ENCODE data around the gene NUF2.
"Not testable (repeated sequence)": the region's sequence is repeated elsewhere in the genome, so short reads cannot be mapped to it uniquely, and the experiment has no call there.

Gene NUF2

GRCh38 chr1:163331116-163331515, 9.4 kb downstream of the NUF2 start:
- no peak for DNase-seq

- no peak for DNase-seq
Measured at GRCh38 chr1:163335216-163335615, 13.5 kb downstream of the NUF2 start.

- DNase-seq = no peak
Measured at GRCh38 chr1:163337631-163338030, 15.9 kb downstream of the NUF2 start.

GRCh38 chr1:163346326-163346870, 24.6 kb downstream of the NUF2 start:
- no peak for DNase-seq

GRCh38 chr1:163347106-163347505, 25.4 kb downstream of the NUF2 start:
- no peak for DNase-seq

GRCh38 chr1:163351912-163352311, 30.2 kb downstream of the NUF2 start:
- no peak for DNase-seq

- no peak for DNase-seq
Measured at GRCh38 chr1:163357378-163357777, 35.6 kb downstream of the NUF2 start.

- not testable (repeated sequence) for DNase-seq
Measured at GRCh38 chr1:163358172-163358571, 36.4 kb downstream of the NUF2 start.

GRCh38 chr1:163361123-163361934, 39.6 kb downstream of the NUF2 start:
- peak in 4 of 56 donors; percentile 1 to 6 (median 2) for DNase-seq

- DNase-seq = no peak
Measured at GRCh38 chr1:163365186-163365585, 43.4 kb downstream of the NUF2 start.

GRCh38 chr1:163366555-163366954, 44.8 kb downstream of the NUF2 start:
- DNase-seq = no peak

GRCh38 chr1:163367721-163368120, 46.0 kb downstream of the NUF2 start:
- DNase-seq = no peak

GRCh38 chr1:163372576-163372975, 50.8 kb downstream of the NUF2 start:
- DNase-seq = no peak

GRCh38 chr1:163378554-163378953, 56.8 kb downstream of the NUF2 start:
- no peak for DNase-seq

GRCh38 chr1:163379801-163380200, 58.0 kb downstream of the NUF2 start:
- DNase-seq = no peak

GRCh38 chr1:163381487-163382184, 59.9 kb downstream of the NUF2 start:
- DNase-seq = no peak

GRCh38 chr1:163382395-163382794, 60.6 kb downstream of the NUF2 start:
- no peak for DNase-seq

GRCh38 chr1:163387146-163387545, 65.4 kb downstream of the NUF2 start:
- no peak for DNase-seq

GRCh38 chr1:163388970-163389369, 67.2 kb downstream of the NUF2 start:
- no peak for DNase-seq

- no peak for DNase-seq
Measured at GRCh38 chr1:163395790-163396189, 74.0 kb downstream of the NUF2 start.

GRCh38 chr1:163397451-163398200, 75.9 kb downstream of the NUF2 start:
- DNase-seq = no peak

GRCh38 chr1:163399001-163399400, 77.2 kb downstream of the NUF2 start:
- DNase-seq = no peak

Measured in amygdala (tissue), 56 donors.